ENCODE results near the gene TMEM79.

GRCh38 chr1:156241311-156241811, 42.8 kb upstream of the TMEM79 start:
- TF ChIP-seq, protein P1, sequence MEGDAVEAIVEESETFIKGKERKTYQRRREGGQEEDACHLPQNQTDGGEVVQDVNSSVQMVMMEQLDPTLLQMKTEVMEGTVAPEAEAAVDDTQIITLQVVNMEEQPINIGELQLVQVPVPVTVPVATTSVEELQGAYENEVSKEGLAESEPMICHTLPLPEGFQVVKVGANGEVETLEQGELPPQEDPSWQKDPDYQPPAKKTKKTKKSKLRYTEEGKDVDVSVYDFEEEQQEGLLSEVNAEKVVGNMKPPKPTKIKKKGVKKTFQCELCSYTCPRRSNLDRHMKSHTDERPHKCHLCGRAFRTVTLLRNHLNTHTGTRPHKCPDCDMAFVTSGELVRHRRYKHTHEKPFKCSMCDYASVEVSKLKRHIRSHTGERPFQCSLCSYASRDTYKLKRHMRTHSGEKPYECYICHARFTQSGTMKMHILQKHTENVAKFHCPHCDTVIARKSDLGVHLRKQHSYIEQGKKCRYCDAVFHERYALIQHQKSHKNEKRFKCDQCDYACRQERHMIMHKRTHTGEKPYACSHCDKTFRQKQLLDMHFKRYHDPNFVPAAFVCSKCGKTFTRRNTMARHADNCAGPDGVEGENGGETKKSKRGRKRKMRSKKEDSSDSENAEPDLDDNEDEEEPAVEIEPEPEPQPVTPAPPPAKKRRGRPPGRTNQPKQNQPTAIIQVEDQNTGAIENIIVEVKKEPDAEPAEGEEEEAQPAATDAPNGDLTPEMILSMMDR (IDR thresholded peaks at IDR 0.05): no peak
- TF ChIP-seq POLR2AphosphoS5 (IDR thresholded peaks at IDR 0.05; ENCODE audit: low read depth, low read length): no peak
- TF ChIP-seq REST (IDR thresholded peaks at IDR 0.05; ENCODE audit: insufficient read depth in 1 of 2, low read depth in 2 of 2, low read length in 1 of 2): no peak
- TF ChIP-seq SIN3A (IDR thresholded peaks at IDR 0.05; ENCODE audit: borderline replicate concordance, insufficient read depth, low read depth, low read length): no peak

Data from Panc1 (cell line).